ENCODE results near the gene DESI1. TPM values are rescaled to one million over a fixed set of nuclear protein-coding genes. Genes with fewer than 3 reads are reported as not detected.
"Not testable (repeated sequence)": the region's sequence is repeated elsewhere in the genome, so short reads cannot be mapped to it uniquely, and the experiment has no call there.

Gene DESI1
- total RNA-seq, 1 donor from 2014 or later = 27.8 TPM

GRCh38 chr22:41558241-41558630 lies 62.6 kb downstream of the DESI1 start:
- DNase-seq (ENCODE audit: low read depth) = not testable (repeated sequence)

- DNase-seq (ENCODE audit: low read depth) = peak; percentile 57
These were observed 63.2 kb downstream of the DESI1 start for GRCh38 chr22:41557401-41558240.

GRCh38 chr22:41556561-41556960 lies 64.3 kb downstream of the DESI1 start:
- DNase-seq (ENCODE audit: low read depth) = no peak

- no peak for DNase-seq (ENCODE audit: low read depth)
These were observed 65.4 kb downstream of the DESI1 start for GRCh38 chr22:41555325-41555982.

GRCh38 chr22:41551877-41552582 lies 68.8 kb downstream of the DESI1 start:
- no peak for DNase-seq (ENCODE audit: low read depth)

- no peak for DNase-seq (ENCODE audit: low read depth)
These were observed 69.8 kb downstream of the DESI1 start for GRCh38 chr22:41550952-41551491.

DNA sequence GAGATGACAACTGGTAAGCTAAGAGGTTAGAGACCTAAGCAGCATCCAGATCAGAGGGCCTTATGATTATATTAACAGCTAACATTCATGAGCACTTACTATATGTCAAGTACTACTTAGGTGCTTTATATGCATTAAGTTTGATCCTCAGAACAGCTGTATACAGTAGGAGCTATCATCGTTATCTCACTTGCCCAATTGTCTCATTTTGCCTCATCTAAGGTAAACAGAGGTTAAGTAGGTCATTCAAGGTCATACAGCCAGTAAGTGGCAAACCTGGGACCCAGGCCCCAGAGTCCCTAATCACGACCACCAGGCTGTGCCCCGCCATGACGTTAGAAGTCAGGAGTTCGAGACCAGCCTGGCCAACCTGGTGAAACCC lies 72.0 kb downstream of the DESI1 start:
- no peak for DNase-seq (ENCODE audit: low read depth)

Other genes starting within 250 kb of the DESI1 start
- gene TEF, start 239.1 kb downstream of the DESI1 start, total RNA-seq = 2.3 and 7.6 TPM in 2 replicates
- 12.2 and 35.9 TPM in 2 replicates for gene TOB2, start 174.2 kb downstream of the DESI1 start, total RNA-seq
- 39.6 and 78.3 TPM in 2 replicates for gene PHF5A, start 152.4 kb downstream of the DESI1 start, total RNA-seq
- gene ACO2, start 151.9 kb downstream of the DESI1 start, total RNA-seq = 54.2 and 141 TPM in 2 replicates
- gene POLR3H, start 76.6 kb downstream of the DESI1 start, total RNA-seq = 17.4 and 38.8 TPM in 2 replicates
- 0.69 and 3.2 TPM in 2 replicates for gene CSDC2, start 60.0 kb downstream of the DESI1 start, total RNA-seq
- 9.9 and 14.6 TPM in 2 replicates for gene PMM1, start 31.2 kb downstream of the DESI1 start, total RNA-seq
- gene XRCC6, start 252 bp upstream of the DESI1 start, total RNA-seq = 320 and 484 TPM in 2 replicates
- gene SNU13, start 67.8 kb upstream of the DESI1 start, total RNA-seq = 92.2 and 104 TPM in 2 replicates
- gene MEI1, start 78.5 kb upstream of the DESI1 start, total RNA-seq = 0.10 and 0.52 TPM in 2 replicates
- 11.0 and 16.1 TPM in 2 replicates for gene CCDC134, start 179.6 kb upstream of the DESI1 start, total RNA-seq
- gene SREBF2, start 212.1 kb upstream of the DESI1 start, total RNA-seq = 39.8 and 80.3 TPM in 2 replicates